A549 treated with CORT108297 at 1 μM for 4 hours (cell line): ENCODE measurements around the gene S100A7. TPM values are rescaled to one million over a fixed set of nuclear protein-coding genes. Genes with fewer than 3 reads are reported as not detected.

ENCODE experiments used
- total RNA-seq: library from RNA; stranded (reverse); fragments of 200-300 nt; extraction: Qiagen RNA extraction; gene quantifications from 5 replicates; pipeline ENCODE4 v1.2.3, GENCODE V29; 2022

The S100A7 gene
- not detected in 5 replicates for total RNA-seq

DNA sequence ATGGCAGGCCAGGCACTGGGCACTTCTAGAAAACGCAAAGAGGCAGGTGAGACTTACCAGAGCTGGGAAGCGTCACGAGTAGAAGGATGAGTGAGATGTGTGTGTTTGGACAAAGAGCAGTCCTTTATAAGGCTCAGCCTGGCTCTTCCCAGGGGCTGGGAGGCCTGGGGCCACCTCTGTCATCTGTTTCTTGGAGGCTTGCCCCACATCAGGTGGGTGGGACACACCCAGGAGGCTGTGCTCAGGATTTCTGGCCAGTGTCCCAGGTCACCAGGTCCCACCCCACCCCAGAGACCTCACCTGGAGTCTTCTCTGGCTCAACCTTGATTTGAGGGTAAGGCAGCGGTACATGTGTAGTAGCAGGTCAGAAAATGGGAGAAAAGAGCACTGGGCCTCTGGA is at the start of gene S100A7:
S100A7 (minus strand) TSS at position 101 of the 400 bp plus-strand sequence. CDS start 1,638 bp downstream, outside the sequence.

GRCh38 chr1:153415850-153416570 is 44.4 kb downstream of the S100A7 start, which contains the start of gene S100A7A:
Gene S100A7A, plus strand, starts transcription at chr1:153416520. Its CDS starts 1,563 bp downstream, at chr1:153418083.

Other genes with a start within 250 kb of the S100A7 start
- not detected in 5 replicates for gene PRR9, start 243.1 kb downstream of the S100A7 start, total RNA-seq
- not detected in 5 replicates for gene LORICRIN, start 201.0 kb downstream of the S100A7 start, total RNA-seq
- gene PGLYRP3, start 147.7 kb downstream of the S100A7 start, total RNA-seq, result not detected in 5 replicates
- gene PGLYRP4, start 111.8 kb downstream of the S100A7 start, total RNA-seq, result not detected in 5 replicates
- gene S100A9, start 102.8 kb downstream of the S100A7 start, total RNA-seq, result 0.36 to 1.1 TPM (median 0.50 TPM) in 5 replicates
- gene S100A12, start 85.0 kb downstream of the S100A7 start, total RNA-seq, result not detected in 5 replicates
- gene S100A8, start 69.6 kb downstream of the S100A7 start, total RNA-seq, result not detected in 5 replicates
- gene S100A7A, start 44.1 kb downstream of the S100A7 start, total RNA-seq, result not detected in 5 replicates
- gene S100A6, start 75.3 kb upstream of the S100A7 start, total RNA-seq, result 3,058 to 3,788 TPM (median 3,444 TPM) in 5 replicates
- gene S100A5, start 80.3 kb upstream of the S100A7 start, total RNA-seq, result 0.70 to 1.1 TPM (median 0.81 TPM) in 5 replicates
- gene S100A4, start 85.2 kb upstream of the S100A7 start, total RNA-seq, result 1,610 to 1,903 TPM (median 1,713 TPM) in 5 replicates
- gene S100A3, start 88.6 kb upstream of the S100A7 start, total RNA-seq, result 93.8 to 105 TPM (median 100 TPM) in 5 replicates
- gene S100A2, start 105.2 kb upstream of the S100A7 start, total RNA-seq, result 16.0 to 29.8 TPM (median 24.0 TPM) in 5 replicates
- gene S100A16, start 152.5 kb upstream of the S100A7 start, total RNA-seq, result 447 to 522 TPM (median 509 TPM) in 5 replicates
- 0.30 to 0.71 TPM (median 0.40 TPM) in 5 replicates for gene S100A14, start 155.7 kb upstream of the S100A7 start, total RNA-seq
- gene S100A13, start 166.9 kb upstream of the S100A7 start, total RNA-seq, result 153 to 182 TPM (median 174 TPM) in 5 replicates
- 0.38 to 0.74 TPM (median 0.61 TPM) in 5 replicates for gene S100A1, start 167.8 kb upstream of the S100A7 start, total RNA-seq
- gene CHTOP, start 173.4 kb upstream of the S100A7 start, total RNA-seq, result 68.7 to 85.0 TPM (median 79.2 TPM) in 5 replicates
- 54.1 to 63.4 TPM (median 57.4 TPM) in 5 replicates for gene SNAPIN, start 198.1 kb upstream of the S100A7 start, total RNA-seq
- 260 to 295 TPM (median 261 TPM) in 5 replicates for gene ILF2, start 210.3 kb upstream of the S100A7 start, total RNA-seq
- gene NPR1, start 218.0 kb upstream of the S100A7 start, total RNA-seq, result 0.82 to 1.1 TPM (median 1.0 TPM) in 5 replicates